GM18867 (cell line): ENCODE results near the gene PRMT3.
"Not testable (repeated sequence)": the region's sequence is repeated elsewhere in the genome, so short reads cannot be mapped to it uniquely, and the experiment has no call there.

ENCODE experiments used
- ATAC-seq: cut with Tn5 transposase; IDR thresholded peaks from one replicate; pipeline ENCODE4 v1.9.1; 2021; ENCODE audit warnings: mild to moderate bottlenecking, moderate library complexity; ENCODE audit not compliant: unreplicated experiment

Gene PRMT3

DNA sequence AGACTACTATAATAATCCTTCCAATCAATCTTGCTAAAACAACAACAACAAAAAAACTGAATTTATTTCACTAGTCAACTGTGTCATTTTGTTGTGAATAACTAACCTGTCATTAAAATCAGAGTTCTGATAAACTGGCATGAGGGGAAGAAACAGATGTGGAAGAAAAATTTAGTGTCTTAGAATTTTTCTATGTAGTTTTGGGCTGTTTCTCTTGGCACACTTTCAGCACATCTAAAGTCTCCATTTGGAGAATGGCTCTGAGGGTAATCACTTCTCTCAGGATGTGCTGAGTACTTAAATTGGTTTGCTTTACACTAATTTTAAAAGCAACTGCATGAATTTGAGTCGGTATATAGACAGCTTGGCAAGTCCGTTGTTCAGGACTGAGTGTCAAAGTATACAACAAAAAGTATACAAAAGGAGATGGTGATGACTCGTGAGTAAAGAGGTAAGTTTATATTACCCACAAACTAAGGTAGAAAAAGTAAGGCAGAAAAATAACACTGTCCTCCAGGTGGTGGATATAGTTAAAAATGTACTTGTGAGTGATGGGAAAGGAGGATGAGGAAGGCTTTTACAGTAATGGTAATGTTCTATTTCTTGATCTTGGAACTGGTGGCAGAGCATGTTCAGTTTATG is 13.8 kb upstream of the PRMT3 start:
- ATAC-seq = no peak

DNA sequence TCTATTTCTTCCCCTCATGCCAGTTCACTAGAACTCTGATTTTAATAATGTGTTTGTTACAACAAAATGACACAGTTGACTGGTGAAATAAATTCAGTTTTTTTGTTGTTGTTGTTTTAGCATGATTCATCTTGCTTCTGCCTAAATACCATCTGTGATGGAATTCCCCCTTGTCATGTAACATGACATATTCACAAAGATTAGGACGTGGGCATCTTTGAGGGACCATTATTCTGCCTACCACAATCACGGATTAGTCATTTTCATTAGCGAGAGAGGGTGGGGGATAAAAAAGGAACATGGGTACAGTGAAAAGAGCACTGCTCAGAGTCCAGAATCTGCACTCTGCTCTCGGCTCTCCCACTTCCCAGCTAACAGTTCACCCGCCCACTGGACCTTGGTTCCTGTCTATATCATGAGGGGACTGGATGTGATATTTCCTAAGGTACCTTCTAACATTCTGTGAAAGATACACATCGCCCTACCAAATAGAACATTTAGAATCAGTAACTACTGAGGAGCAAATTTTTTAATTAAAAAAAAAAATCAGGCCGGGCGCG is 12.7 kb upstream of the PRMT3 start:
- no peak for ATAC-seq

DNA sequence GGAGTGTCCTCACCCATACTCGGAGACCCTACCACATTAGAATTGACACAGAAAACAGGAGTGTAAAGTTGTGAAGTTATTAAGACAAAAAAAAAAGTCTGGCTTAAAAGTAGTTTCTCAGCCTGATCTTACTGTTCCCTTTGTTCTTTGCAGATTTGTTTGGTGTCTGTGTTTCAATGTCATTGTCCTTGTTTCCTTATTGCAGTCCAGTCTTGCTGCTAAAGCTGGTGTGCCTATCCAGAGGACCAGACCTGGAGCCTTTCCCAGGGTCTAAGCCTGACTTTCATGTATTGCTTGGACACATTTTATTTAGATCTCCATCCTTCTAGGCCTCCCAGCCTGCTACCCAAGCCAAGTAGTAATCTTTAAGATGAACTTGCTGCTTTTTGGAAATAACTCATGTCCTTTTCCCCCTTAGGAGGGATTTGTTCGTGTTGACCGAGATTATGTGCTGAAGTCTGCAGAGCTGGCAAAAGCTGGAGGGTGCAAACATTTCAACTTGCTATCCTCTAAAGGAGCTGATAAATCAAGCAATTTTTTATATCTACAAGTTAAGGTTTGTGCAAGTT is 11.3 kb upstream of the PRMT3 start:
- ATAC-seq = no peak

DNA sequence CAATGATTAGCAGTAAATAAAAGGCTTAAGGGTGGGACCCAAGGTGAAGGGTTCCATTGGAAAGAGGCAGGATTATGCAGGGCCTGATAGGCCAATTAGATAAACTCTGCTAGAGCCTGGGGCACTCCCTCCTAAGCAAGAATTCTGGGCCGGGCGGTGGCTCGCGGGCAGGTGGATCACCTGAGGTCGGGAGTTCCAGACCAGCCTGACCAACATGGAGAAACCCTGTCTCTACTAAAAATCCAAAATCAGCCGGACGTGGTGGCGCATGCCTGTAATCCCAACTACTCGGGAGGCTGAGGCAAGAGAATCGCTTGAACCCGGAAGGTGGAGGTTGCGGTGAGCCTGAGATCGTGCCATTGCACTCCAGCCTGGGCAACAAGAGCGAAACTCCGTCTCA is 1.5 kb upstream of the PRMT3 start:
- not testable (repeated sequence) for ATAC-seq

DNA sequence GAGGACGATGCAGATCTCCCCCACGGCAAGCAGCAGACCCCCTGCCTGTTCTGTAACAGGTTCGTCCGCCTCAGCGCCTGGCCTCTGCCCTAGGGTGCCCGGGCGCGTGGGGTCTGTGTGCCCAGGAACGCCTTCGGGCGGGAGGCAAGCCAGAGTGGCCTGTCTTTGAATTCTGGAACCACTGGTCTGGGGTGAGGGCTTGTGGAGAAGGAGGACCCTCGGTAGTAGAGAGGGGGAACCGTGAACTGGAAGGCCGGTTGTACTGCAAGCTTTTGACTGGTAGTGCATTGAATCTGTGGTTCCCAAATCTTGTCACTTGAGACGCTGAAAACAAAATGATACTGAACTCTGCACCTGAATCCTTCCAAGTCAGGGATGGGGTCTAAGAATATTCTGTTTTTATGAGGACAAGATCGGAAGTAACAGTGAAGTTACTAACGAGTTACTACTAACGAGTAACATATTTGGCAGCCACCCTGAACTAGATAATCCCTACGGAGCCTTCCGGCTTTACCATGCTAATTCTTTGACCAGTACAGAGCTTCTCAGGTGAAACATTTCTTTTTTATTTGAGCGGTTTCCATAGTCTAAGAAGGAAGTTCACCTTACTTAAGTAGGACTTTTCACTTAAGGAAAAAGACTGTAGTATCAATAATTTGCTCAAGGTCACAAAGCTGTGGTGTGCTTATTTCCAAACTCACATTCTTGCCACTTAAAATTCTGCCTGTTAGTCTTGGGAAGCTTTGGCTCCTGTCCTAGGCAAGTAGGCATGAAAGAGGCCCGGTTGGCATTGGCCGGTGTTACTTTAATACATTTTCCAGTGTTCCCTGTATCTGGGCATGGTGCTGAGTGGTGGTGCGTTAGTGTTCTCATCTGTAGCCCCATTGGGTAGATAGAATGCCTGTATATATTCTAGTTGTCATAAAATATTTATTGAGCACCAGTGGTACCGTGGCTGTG is 860 bp downstream of the PRMT3 start:
- ATAC-seq = peak; percentile 22

DNA sequence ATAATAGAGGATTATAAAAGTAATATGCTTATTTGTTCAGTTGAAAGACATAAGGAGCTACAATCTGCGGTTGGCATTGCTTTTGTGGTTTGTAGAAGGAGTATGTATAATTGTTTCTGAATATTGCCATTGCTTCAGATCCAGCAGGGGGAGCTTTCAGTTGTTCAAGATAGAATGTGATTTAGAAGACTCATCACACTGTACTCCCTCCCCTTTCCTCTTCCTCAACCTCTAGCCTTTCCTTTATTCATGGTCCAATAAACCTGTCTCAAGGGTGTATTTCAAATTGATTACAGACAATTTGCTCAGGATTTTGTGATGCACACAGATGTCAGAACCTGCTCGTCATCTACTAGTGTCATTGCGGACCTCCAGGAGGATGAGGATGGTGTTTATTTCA is 9.8 kb downstream of the PRMT3 start:
- ATAC-seq = peak; percentile 90

DNA sequence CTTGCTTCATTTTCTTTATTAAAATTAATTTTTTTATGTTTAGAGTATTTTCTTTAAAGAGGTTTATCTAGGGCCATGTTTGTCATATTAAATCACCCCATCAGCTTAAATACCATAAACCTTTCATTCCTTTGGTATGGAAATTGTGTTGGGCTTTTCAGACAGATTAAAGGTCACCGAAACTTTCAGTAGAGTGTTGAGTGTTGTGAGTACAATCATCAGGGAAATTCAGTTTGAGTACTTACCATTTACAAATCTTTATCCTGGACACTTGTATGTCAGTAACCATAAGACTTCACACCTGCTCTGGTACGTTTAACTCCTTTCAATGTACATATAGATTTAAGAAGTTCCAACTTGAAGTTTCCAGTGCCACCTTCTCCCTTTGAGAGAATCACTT is 12.0 kb downstream of the PRMT3 start:
- no peak for ATAC-seq

DNA sequence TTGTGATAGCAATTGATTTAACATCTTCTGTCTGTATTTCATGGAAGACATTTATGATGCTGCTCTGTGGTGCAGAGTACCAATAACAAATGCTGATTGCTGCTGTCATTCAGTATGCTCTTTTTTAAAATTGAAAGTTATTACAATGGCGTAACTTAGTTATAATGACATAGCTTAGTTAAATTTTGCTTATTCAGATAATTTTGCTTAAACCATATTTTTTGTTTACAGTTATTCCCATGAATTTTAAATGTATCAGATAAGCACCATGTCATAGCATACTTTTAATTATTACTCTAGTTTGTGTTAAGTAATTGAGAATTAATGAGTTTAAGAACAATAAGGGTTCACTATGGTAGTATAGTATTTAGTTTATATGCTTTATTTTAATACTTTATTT is 15.5 kb downstream of the PRMT3 start:
- no peak for ATAC-seq

DNA sequence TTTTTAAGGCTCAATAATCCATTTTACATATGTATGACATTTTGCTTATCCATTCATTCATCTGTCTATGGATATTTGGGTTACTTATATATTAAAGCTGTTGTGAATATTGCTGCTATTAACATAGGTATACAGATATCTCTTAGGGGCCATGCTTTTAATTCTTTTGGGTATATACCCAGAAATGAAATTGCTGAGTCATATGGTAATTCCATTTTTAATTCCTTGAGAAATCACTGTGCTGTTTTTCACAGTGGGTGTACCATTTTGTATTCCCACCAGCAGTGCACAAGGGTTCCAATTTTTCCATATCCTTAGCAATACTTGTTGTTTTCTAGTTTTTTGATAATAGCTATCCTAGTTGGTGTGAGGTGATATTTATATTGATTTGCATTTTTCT is 19.0 kb downstream of the PRMT3 start:
- no peak for ATAC-seq

DNA sequence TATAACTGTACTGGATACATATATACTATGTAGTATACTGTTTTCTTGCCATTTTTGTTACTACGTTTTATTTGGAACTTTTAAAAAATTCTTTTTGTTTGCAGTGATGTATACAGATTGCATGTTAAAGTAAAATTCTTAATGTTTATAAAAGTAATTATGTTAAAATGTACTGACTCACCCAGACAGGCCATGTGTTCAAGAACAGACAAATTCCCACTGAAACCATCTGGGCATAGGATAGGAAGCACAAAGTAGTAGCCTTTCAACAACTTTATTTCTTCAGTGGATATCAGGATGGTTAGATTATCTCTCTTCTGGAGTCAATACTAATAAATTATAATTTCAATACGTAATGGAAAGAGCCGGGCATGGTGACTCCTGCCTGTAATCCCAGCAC is 19.8 kb downstream of the PRMT3 start:
- ATAC-seq = no peak

DNA sequence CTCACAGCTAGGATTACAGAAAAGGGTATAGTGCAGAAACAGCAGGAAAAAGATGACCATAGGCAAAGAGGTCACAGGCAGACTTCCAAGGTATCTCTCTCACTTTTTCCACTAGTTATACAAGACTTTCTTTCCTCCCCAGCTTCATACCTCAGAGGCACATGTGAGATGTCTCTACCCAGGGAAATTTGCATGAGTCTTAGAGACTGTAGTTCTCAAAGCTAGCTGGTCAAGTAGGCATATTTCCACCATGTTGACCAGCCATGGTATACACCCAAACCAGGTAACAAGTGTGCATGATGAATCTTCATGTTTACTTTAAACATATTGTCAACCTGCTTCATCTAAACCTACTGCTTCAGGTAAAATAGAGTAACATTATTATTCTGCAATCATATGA is 27.9 kb downstream of the PRMT3 start:
- peak; percentile 85 for ATAC-seq

DNA sequence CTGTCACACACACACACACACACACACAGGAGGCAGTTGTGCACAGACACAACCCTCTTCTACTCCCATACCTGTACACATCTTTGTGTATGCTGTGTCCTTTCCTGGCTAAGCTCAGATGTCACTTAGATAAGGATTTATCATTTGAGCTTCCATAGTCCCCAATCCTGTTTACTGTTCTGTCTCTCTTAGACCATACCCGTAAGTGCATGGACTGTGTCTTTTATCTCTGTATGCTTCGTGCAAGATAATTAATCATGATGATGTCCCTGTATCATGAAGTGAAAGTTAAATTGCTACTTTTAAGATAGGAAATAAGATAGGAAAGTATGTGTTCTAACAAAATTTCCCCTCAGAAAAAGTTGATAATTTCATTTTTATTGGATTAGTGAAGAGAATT is 30.3 kb downstream of the PRMT3 start:
- ATAC-seq = no peak

DNA sequence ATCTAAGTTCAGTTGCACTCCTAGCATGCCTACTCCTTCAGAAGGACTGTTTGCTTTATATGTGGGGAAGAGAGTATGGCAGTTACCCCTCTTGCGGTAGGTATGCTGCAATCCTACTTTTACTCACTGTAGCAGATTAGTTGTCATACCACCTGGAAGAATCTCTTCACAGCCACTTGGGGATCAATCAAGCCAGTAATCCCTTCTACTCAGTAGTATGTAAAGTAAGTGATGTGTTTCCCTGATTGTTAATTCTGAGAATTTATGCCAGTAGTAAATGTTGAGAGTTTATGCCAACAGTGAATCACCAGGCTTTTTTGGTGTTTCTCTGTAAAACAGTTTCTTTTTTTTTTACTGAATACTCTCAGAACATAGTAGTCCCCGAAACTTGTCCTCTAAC is 34.4 kb downstream of the PRMT3 start:
- no peak for ATAC-seq

DNA sequence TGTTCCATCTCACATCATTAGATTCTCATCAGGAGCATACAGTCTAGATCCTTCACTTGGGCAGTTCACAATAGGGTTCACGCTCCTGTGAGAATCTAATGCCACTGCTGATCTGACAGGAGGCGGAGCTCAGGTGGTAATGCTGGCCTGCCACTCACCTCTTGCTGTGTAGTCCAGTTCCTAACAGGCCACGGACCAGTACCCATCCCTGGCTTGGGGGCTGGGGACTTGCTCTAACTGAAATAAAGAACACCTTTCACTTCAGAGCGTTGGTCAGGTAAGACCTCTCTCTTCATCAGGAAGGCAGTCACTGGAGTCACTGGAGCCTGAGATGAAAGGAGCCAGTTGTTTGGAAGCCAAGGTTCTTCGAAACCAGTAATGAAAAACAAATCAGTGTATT is 41.7 kb downstream of the PRMT3 start:
- ATAC-seq = no peak

DNA sequence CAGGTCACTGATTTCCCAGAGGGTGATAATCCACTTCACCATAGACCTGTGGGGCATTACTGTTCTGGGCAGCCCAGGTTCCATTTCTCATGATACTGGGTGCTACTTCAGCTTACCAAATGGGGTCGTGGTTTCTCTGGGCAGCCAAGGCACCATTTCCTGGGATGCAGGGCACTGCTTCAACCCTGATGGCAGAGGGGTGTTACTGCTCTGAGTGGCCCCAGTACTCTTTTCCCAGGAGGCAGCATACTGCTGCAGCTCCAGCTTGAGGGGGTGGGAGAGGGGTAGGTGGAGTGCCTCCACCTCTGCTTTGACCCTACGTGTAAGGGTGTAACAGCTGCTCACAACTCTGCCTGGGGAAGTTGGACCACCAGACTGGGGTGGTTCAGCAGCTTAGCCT is 51.1 kb downstream of the PRMT3 start:
- no peak for ATAC-seq

DNA sequence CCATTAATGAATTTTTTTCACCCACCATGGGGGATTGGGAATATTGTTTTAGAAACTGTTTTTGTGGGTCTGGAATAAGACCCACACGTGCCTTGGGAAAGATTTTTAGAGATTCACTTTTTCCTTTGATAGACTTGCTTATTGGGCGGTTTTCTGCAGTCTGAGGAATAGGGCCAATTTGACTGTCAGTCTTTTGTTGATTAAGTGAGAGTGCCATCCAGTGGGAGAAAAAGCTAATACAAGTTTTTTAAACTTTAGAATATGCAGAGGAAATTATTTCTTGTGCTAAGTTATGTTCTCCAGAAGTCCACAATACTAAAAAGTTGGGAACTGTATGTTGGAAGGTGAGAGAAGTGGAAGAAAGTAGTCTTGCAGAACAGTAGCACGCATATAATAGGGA is 56.1 kb downstream of the PRMT3 start:
- ATAC-seq = peak; percentile 42

DNA sequence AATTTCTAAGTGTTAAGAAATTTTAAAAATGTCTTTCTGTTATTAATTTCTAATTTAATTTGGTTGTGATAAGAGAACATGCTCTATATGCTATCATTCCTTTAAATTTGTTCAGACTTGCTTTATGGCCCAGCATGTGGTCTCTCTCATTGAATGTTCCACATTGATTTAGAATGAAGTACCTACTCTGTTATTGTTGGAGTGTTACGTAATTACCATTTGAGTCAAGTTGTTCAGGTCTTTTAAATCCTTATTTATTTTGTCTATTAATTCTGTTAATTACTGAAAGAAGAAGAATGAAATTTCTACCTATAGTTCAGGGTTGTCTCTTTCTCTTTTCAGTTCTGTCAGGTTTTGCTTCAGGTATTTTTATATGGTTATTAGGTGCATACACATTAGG is 57.0 kb downstream of the PRMT3 start:
- no peak for ATAC-seq

DNA sequence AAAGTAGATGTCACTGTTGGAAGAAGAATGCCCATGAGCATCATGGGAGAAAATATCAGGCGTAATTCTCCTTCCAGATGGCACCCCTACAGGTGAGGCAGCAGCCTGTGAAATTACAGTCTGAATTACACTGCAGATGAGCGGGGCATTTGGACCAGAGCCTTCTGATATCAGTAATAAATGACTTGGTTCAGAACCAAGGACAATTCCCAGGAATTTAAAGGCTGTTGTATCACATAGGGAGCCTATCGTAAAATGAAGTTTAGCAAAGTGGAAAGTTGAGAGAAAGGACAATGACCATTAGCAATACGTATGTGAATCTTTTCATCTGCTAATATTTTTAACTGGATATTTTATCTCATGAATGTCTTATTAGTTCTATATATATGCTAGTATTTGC is 61.3 kb downstream of the PRMT3 start:
- no peak for ATAC-seq

DNA sequence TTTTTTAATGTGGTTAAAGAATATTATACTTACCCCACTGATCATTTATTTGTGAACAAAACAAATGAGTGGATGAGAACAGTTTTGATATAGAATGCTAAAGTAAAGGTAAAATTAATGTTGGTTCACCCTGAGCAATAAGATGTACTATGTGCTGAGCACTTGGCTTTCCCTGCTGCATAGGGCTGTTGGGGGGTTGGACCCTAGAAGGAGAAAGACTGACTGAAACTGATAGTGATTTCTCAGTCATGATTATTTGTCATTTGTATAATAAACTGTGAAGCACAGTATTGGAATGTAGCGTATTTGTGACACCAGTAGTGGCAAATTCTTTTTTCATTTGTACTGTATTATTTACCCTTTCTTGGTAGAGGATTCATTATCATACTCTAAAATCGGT is 63.3 kb downstream of the PRMT3 start:
- ATAC-seq = no peak

DNA sequence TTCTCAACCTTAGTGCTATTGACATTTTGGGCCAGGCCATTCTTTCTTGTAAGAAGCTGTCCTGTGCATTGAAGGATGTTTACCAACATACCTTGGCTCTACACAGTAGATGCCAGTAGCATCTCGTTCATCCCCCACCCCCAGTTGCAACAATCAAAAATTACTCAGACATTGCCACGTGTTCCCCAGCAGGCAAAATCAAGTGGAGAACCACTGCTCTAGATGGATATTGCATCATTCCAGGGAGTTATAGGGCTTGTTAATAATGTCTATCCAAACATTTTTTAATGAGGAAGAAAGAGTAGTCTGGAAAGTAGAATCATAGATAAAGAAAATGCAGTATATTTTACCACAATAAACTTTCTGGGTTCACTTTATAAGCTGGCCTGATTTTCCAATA is 64.1 kb downstream of the PRMT3 start:
- ATAC-seq = no peak

DNA sequence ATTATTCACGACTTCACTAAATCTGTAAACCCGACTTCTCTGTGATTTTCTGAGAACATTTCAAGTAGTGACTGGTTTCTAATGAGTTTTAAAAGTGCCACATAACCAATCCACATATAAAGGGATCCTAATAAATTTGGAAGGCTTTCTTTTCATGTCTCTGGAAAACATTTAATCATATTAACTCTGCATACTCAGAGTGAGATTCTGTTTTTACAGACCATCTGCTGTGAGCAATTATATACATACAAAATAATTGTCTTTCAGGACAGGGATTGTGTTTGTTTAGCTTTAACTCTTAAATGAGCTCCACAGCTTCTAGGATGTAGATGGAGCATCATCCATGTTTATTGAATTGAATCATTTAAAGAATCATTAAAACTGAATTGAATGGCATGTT is 65.1 kb downstream of the PRMT3 start:
- ATAC-seq = no peak
